Esophagus muscularis mucosa (tissue), 4 donors: ENCODE results near the gene TMEM60. TPM values are rescaled to one million over a fixed set of nuclear protein-coding genes. Genes with fewer than 3 reads are reported as not detected.

ENCODE experiments used
- DNase-seq: peaks from one replicate; pipeline ENCODE4 v3.0.0-alpha.2; 2017; ENCODE audit errors: extremely low spot score
- H3K27ac ChIP-seq, 4 donors: fragments of 200-600 bp; sonication (generic); replicated peaks in 1 of 4; 1 replicate in 3 of 4; 2 replicates in 1 of 4; pipeline ENCODE4 v1.5.1; 2016 to 2019; ENCODE audit warnings: mild to moderate bottlenecking in 1 of 4
- H3K27me3 ChIP-seq, 4 donors: fragments of 200-600 bp; sonication (generic); one replicate each; pipeline versions ENCODE4 v1.5.1 to v1.6.0; 2016 to 2019
- H3K36me3 ChIP-seq, 4 donors: fragments of 200-600 bp; sonication (generic); one replicate each; pipeline ENCODE4 v1.5.1; 2016 to 2019
- H3K4me1 ChIP-seq, 4 donors: fragments of 200-600 bp; sonication (generic); one replicate each; pipeline ENCODE4 v1.5.1; 2016 to 2019
- H3K4me3 ChIP-seq, 4 donors: fragments of 200-600 bp; sonication (generic); 1 replicate in 2 of 4; 2 replicates in 2 of 4; pipeline ENCODE4 v1.5.1; 2016 to 2019; ENCODE audit warnings: mild to moderate bottlenecking in 4 of 4, moderate library complexity in 1 of 4
- H3K9me3 ChIP-seq, 4 donors: fragments of 200-600 bp; sonication (generic); 1 replicate in 3 of 4; 2 replicates in 1 of 4; pipeline ENCODE4 v1.5.1; 2016 to 2019
- CTCF ChIP-seq, 3 experiments: fragments of 200-600 bp in 2 of 3; fragments of 450-650 bp in 1 of 3; sonication (generic) in 2 of 3; IDR thresholded peaks; one replicate each; pipeline ENCODE4 v1.5.1; 2017 to 2019; ENCODE audit warnings: antibody characterized with exemption in 3 of 3, mild to moderate bottlenecking in 2 of 3, moderate library complexity in 1 of 3
- EP300 ChIP-seq: sonication (generic); formaldehyde crosslinking; IDR thresholded peaks from one replicate; pipeline ENCODE4 v1.6.1; 2017; ENCODE audit warnings: antibody characterized with exemption
- POLR2A ChIP-seq: fragments of 450-650 bp; IDR thresholded peaks from one replicate; pipeline ENCODE4 v1.6.1; 2017; ENCODE audit warnings: antibody characterized with exemption, moderate library complexity, mild to moderate bottlenecking, low read depth
- POLR2AphosphoS5 ChIP-seq, 2 donors: sonication (generic); formaldehyde crosslinking; IDR thresholded peaks; one replicate each; pipeline ENCODE4 v1.6.1; 2017; ENCODE audit warnings: antibody characterized with exemption in 2 of 2
- WGBS: methylation state at CpG from one replicate; pipeline ENCODE4 v1.1.5; 2018; 5-methylcytosine and 5-hydroxymethylcytosine counted together
- intact Hi-C: fragments of 100-400 bp; cut with DNase I; formaldehyde crosslinking; loops from one replicate; pipeline ENCODE4 v1.15.1; 2023
- total RNA-seq, 4 donors: library from RNA; depleted of rRNA; stranded (reverse); fragments of >200 nt; gene quantifications; one replicate each; pipeline versions ENCODE4 v1.1.0 to v1.2.1, GENCODE V29; 2016

Gene TMEM60
- total RNA-seq, 4 donors from 2014 or later, result 9.6 to 15.9 (median 12.7) TPM

DNA sequence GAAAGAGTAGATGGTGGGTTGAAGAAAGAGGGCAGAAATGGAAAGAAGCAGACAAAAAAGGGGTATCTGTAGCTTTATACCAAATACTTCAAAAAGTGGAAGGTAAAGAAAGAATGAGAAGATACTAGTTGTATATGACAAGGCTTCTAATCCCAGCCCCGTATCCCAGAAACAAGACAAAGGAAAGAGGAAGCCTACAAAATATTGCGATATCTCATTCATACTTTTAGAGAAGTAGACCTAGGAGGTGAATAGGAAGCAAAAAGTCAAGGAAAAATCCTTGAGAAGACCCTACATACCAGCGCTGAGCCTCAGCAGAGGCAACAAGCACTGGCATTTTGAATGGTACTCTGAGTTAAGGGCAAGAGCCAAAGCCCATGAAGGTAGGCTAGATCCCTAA lies 26.9 kb upstream of the TMEM60 start:
- Histone ChIP-seq H3K9me3 (peaks cover 0 to 28% (median 20%) of the 10 kb centered on the region in 4 donors), H3K27me3 (no peaks in the 10 kb centered on the region), H3K4me3 (no peak overlapping the region), H3K27ac (no peak overlapping the region), H3K4me1 (no peaks in the 10 kb centered on the region), H3K36me3 (peaks cover 0 to 2% (median 0%) of the 10 kb centered on the region in 4 donors)
- WGBS, result 84% methylated on average over 3 of the region's 3 CpGs
- intact Hi-C loops, result no loop called here
- TF ChIP-seq POLR2AphosphoS5 (IDR thresholded peaks at IDR 0.05) (no peak), POLR2A (no peak), EP300 (no peak), CTCF (IDR thresholded peaks at IDR 0.05) (no peak)
- no peak for DNase-seq

DNA sequence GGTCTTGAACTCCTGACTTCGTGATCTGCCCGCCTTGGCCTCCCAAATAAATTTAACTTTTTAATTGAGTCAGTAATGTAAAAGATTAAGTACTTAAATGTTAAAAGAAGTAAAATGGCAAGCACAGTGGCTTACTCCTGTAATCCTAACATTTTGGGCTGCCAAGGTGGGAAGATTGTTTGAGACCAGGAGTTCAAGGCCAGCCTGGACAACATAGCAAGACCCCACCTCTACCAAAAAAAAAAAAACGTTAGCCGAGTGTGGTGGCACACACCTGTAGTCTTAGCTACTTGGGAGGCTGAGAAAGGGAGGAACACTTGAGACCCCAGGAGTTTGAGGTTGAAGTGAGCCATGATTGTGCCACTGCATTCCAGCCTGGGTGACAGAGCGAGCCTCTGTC lies 26.4 kb upstream of the TMEM60 start:
- Histone ChIP-seq H3K4me3 (no peak overlapping the region), H3K9me3 (peaks cover 0 to 33% (median 24%) of the 10 kb centered on the region in 4 donors), H3K27ac (no peak overlapping the region), H3K27me3 (no peaks in the 10 kb centered on the region), H3K36me3 (peaks cover 0 to 7% (median 0%) of the 10 kb centered on the region in 4 donors), H3K4me1 (no peaks in the 10 kb centered on the region)
- DNase-seq, result no peak
- intact Hi-C loops, result no loop called here
- WGBS, result over 99% methylated on average over 5 of the region's 5 CpGs
- no peak for TF ChIP-seq CTCF (IDR thresholded peaks at IDR 0.05)
- TF ChIP-seq POLR2A, result no peak
- no peak for TF ChIP-seq EP300
- TF ChIP-seq POLR2AphosphoS5 (IDR thresholded peaks at IDR 0.05), result no peak

DNA sequence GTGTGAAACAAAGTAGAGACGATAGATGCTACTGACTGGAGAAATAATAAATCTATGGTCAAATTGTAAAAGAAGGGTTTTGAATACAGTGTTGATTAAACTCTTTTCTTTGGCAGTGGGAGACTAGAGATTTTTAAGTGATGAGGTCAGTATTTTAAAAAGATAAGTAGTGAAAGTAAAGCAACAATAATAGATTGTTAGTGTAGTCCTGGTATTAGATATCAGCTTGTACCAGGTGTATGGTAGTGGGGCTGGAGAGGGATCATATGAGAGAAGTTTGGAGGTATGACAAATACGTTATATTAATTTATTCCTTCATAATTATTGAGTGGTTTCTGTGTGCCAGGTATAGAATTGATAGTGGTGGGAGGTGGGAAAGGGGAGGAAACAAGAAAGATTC lies 25.6 kb upstream of the TMEM60 start:
- 88% methylated on average over 2 of the region's 2 CpGs for WGBS
- Histone ChIP-seq H3K9me3 (peaks cover 0 to 40% (median 27%) of the 10 kb centered on the region in 4 donors), H3K4me1 (no peaks in the 10 kb centered on the region), H3K4me3 (no peak overlapping the region), H3K27ac (no peak overlapping the region), H3K27me3 (no peaks in the 10 kb centered on the region), H3K36me3 (peaks cover 0 to 7% (median 0%) of the 10 kb centered on the region in 4 donors)
- intact Hi-C loops, result no loop called here
- DNase-seq, result no peak
- TF ChIP-seq CTCF (IDR thresholded peaks at IDR 0.05) (no peak), EP300 (no peak), POLR2AphosphoS5 (IDR thresholded peaks at IDR 0.05) (no peak), POLR2A (no peak)

DNA sequence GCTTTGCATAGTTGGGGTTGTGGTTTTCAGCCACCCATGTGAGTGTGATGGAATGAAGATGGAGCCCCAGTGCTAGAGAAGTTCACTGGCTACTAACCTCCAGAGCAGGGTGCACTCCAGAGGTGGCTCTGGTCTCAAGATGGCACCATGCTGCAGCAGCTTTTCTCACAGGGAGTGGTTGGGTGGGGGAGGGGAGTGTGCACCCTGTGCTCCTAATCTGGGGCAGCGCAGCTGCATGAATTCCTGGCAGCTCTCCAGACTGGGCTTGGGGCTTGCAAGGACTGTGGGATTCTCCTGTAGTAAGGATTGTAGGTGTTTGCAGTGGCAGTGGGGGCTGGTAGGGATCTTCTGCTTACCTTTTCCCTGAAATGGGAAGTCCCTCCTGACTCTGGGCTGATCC lies 24.0 kb upstream of the TMEM60 start:
- Histone ChIP-seq H3K4me1 (no peaks in the 10 kb centered on the region), H3K4me3 (no peak overlapping the region), H3K27ac (no peak overlapping the region), H3K9me3 (peaks cover 0 to 43% (median 29%) of the 10 kb centered on the region in 4 donors), H3K27me3 (no peaks in the 10 kb centered on the region), H3K36me3 (peaks cover 0 to 12% (median 0%) of the 10 kb centered on the region in 4 donors)
- TF ChIP-seq EP300, result no peak
- no peak for TF ChIP-seq POLR2AphosphoS5 (IDR thresholded peaks at IDR 0.05)
- no peak for TF ChIP-seq CTCF (IDR thresholded peaks at IDR 0.05)
- TF ChIP-seq POLR2A, result no peak
- intact Hi-C loops, result no loop called here
- WGBS, result 80% methylated on average over 1 of the region's 1 CpG
- DNase-seq, result no peak

DNA sequence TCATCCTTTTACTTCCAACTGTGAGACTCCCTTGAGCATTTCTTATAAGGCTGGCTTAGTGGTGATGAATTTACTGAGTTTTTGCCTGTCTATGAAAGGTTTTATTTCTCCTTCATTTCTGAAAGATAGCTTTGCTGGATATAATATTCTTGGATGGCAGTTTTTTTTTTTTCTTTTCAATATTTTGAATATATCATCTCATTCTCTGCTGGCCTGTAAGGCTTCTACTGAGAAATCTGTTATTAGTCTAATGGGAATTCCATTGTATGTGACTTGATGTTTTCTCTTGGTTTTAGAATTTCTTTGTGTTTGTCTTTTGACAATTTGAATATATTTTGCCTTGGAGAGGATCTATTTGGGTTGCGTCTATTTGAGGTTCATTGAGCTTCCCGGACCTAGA lies 22.7 kb upstream of the TMEM60 start:
- no peaks in the 10 kb centered on the region for H3K4me1 ChIP-seq
- H3K9me3 ChIP-seq, result peaks cover 0 to 41% (median 25%) of the 10 kb centered on the region in 4 donors
- WGBS, result 100% methylated on average over 2 of the region's 2 CpGs
- H3K27me3 ChIP-seq, result no peaks in the 10 kb centered on the region
- no peak overlapping the region for H3K4me3 ChIP-seq
- no peak for DNase-seq
- peaks cover 0 to 17% (median 3%) of the 10 kb centered on the region in 4 donors for H3K36me3 ChIP-seq
- intact Hi-C loops, result no loop called here
- no peak overlapping the region for H3K27ac ChIP-seq
- TF ChIP-seq POLR2AphosphoS5 (IDR thresholded peaks at IDR 0.05) (no peak), EP300 (no peak), POLR2A (no peak), CTCF (IDR thresholded peaks at IDR 0.05) (no peak)
